Measurements from ENCODE around the gene GJA3.

- TF ChIP-seq, protein P1, sequence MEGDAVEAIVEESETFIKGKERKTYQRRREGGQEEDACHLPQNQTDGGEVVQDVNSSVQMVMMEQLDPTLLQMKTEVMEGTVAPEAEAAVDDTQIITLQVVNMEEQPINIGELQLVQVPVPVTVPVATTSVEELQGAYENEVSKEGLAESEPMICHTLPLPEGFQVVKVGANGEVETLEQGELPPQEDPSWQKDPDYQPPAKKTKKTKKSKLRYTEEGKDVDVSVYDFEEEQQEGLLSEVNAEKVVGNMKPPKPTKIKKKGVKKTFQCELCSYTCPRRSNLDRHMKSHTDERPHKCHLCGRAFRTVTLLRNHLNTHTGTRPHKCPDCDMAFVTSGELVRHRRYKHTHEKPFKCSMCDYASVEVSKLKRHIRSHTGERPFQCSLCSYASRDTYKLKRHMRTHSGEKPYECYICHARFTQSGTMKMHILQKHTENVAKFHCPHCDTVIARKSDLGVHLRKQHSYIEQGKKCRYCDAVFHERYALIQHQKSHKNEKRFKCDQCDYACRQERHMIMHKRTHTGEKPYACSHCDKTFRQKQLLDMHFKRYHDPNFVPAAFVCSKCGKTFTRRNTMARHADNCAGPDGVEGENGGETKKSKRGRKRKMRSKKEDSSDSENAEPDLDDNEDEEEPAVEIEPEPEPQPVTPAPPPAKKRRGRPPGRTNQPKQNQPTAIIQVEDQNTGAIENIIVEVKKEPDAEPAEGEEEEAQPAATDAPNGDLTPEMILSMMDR (conservative IDR thresholded peaks at IDR 0.05; ENCODE audit: low read depth, low read length), result no peak
- no peak for TF ChIP-seq EZH2 (IDR thresholded peaks at IDR 0.05; ENCODE audit: borderline replicate concordance, low read depth, low read length, poor library complexity, severe bottlenecking)
These were observed 66.9 kb downstream of the GJA3 start for GRCh38 chr13:20093951-20094350.

Measured in A673 (cell line).